Osteoblast (primary cell): ENCODE data around the gene DEF6. TPM values are rescaled to one million over a fixed set of nuclear protein-coding genes. Genes with fewer than 3 reads are reported as not detected.
A peak's percentile ranks its signal among the peaks of the same experiment; 100 is the strongest.

Experiments used
- DNase-seq: peaks from one replicate; pipeline ENCODE4 v3.0.0; 2011; ENCODE audit warnings: low spot score, mixed read lengths; ENCODE audit not compliant: insufficient read length; ENCODE audit errors: missing footprints
- H2AFZ ChIP-seq: 2 replicates; pipeline ENCODE4 v1.6.0; 2011; ENCODE audit warnings: mild to moderate bottlenecking, low read length
- H3K27ac ChIP-seq: 2 replicates; pipeline ENCODE4 v1.5.1; 2011; ENCODE audit warnings: mild to moderate bottlenecking, low read depth, low read length, moderate library complexity
- H3K27me3 ChIP-seq: 2 replicates; pipeline ENCODE4 v1.6.0; 2012; ENCODE audit warnings: mild to moderate bottlenecking, control low read depth, inconsistent platforms, low read length, moderate library complexity; ENCODE audit not compliant: insufficient read depth
- H3K36me3 ChIP-seq: 2 replicates; pipeline ENCODE4 v1.5.1; 2011; ENCODE audit warnings: mild to moderate bottlenecking, low read length, control low read depth, moderate library complexity; ENCODE audit not compliant: insufficient read depth
- H3K4me1 ChIP-seq: 2 replicates; pipeline ENCODE4 v1.5.1; 2011; ENCODE audit warnings: mild to moderate bottlenecking, low read length, control low read depth, moderate library complexity; ENCODE audit not compliant: insufficient read depth
- H3K4me2 ChIP-seq: 2 replicates; pipeline ENCODE4 v1.6.0; 2011; ENCODE audit warnings: mild to moderate bottlenecking, low read length; ENCODE audit not compliant: insufficient read depth
- H3K4me3 ChIP-seq: fragments of 200-600 bp; sonication (generic); 3 replicates; pipeline ENCODE4 v1.5.1; 2012; ENCODE audit warnings: mild to moderate bottlenecking, low read length, inconsistent platforms; ENCODE audit not compliant: insufficient read depth
- H3K79me2 ChIP-seq: 2 replicates; pipeline ENCODE4 v1.6.0; 2012; ENCODE audit warnings: mild to moderate bottlenecking, low read length, control low read depth, inconsistent platforms; ENCODE audit not compliant: insufficient read depth
- H3K9me3 ChIP-seq: 2 replicates; pipeline ENCODE4 v1.5.1; 2011; ENCODE audit warnings: low read depth, low read length, control low read depth
- H4K20me1 ChIP-seq: 2 replicates; pipeline ENCODE4 v1.6.0; 2012; ENCODE audit warnings: mild to moderate bottlenecking, low read length, control low read depth; ENCODE audit not compliant: insufficient read depth
- CTCF ChIP-seq: IDR thresholded peaks from 2 replicates; pipeline ENCODE4 v1.5.1; 2011; ENCODE audit warnings: mild to moderate bottlenecking, low read depth, low read length, moderate library complexity; ENCODE audit errors: extremely low read depth
- total RNA-seq: library from RNA; depleted of rRNA; stranded (reverse); fragments of >200 nt; gene quantifications from 2 replicates; pipeline ENCODE4 v1.2.3, GENCODE V29; 2012

Gene DEF6
- total RNA-seq, 1 donor, result 0.72 TPM

DNA sequence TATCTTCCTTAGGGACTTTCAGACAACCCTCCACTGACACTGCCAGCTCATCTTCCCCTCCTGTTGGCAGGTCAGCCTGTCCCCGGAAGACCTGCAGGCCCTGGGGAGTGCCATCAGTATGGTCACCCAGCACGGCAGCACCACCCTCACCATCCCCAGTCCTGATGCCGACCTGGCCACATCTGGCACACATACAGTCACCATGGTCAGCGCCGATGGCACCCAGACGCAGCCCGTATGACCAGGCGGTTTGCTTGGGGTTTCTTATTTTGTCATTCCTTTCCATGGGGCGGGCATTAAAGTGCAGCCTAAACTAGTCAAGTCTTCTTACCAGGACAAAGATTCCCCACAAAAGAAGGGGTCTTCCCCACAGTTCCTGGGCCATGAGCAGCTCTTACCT is 3.9 kb upstream of the DEF6 start:
- Histone ChIP-seq H3K4me3 (no peak overlapping the region), H2AFZ (no peak overlapping the region), H3K79me2 (no peaks in the 10 kb centered on the region), H3K36me3 (peaks cover 68% of the 10 kb centered on the region), H3K4me1 (no peaks in the 10 kb centered on the region), H3K4me2 (no peak overlapping the region), H4K20me1 (no peaks in the 10 kb centered on the region), H3K9me3 (no peaks in the 10 kb centered on the region), H3K27ac (no peak overlapping the region), H3K27me3 (no peaks in the 10 kb centered on the region)
- no peak for TF ChIP-seq CTCF
- no peak for DNase-seq

DNA sequence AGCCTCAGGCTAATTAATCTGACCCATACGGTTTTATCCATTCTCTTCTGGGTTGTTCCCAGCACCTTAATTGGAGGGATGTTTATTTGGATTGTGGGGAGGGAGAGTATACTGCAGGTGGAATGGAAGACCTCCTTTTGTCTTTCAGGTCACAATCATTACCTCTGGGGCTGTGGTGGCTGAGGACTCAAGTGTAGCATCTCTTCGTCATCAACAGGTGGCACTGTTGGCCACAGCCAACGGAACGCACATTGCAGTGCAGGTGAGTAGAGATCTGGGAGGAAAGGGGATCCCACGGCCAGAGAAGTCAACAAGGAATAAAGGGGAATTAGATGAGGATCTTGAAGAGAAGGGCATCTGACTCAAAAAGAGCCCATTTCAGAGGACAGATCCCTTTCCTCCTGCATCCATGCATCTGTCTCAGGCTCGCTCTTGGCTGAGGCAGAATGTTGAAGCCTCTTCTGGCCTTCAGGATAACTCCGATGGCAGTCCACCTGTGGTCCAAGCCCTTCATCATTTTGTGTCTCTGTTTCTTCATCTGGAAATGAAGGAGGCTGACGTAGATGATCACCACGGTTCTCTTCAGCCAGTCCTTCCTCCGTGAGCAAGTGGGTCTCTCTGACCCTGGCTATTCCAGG is 3.2 kb upstream of the DEF6 start:
- peak; percentile 67 for TF ChIP-seq CTCF
- DNase-seq, result peak; percentile 86
- no peak overlapping the region for H3K4me3 ChIP-seq
- H3K27ac ChIP-seq, result no peak overlapping the region
- no peak overlapping the region for H2AFZ ChIP-seq
- H3K36me3 ChIP-seq, result peaks cover 66% of the 10 kb centered on the region
- no peaks in the 10 kb centered on the region for H3K79me2 ChIP-seq
- H3K4me1 ChIP-seq, result no peaks in the 10 kb centered on the region
- no peak overlapping the region for H3K4me2 ChIP-seq
- no peaks in the 10 kb centered on the region for H3K27me3 ChIP-seq
- no peaks in the 10 kb centered on the region for H3K9me3 ChIP-seq
- no peaks in the 10 kb centered on the region for H4K20me1 ChIP-seq

DNA sequence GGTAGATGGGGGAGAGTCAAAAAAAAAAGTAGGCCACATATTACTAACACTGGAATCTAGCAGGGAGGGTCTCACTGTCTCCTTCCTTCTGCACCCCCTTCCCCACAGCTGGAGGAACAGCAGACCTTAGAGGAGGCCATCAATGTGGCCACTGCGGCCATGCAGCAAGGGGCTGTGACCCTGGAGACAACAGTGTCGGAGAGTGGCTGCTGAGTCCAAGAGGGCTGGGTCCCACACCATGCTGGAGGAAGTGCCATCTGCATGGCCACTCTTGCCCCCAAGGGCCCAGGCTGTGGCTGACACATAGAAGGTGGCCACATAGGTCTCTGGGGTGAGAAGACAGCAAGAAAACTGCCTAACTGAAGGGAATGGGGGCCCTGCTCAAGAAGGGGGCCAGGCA is 2.6 kb upstream of the DEF6 start:
- Histone ChIP-seq H3K27me3 (no peaks in the 10 kb centered on the region), H3K36me3 (peaks cover 60% of the 10 kb centered on the region), H3K4me2 (no peak overlapping the region), H3K4me3 (no peak overlapping the region), H3K4me1 (no peaks in the 10 kb centered on the region), H3K27ac (no peak overlapping the region), H4K20me1 (no peaks in the 10 kb centered on the region), H3K9me3 (no peaks in the 10 kb centered on the region), H2AFZ (no peak overlapping the region), H3K79me2 (no peaks in the 10 kb centered on the region)
- TF ChIP-seq CTCF, result no peak
- DNase-seq, result no peak

GRCh38 chr6:35295521-35296315 is 1.9 kb upstream of the DEF6 start:
- no peak overlapping the region for H3K4me3 ChIP-seq
- no peaks in the 10 kb centered on the region for H3K4me1 ChIP-seq
- TF ChIP-seq CTCF, result no peak
- H3K79me2 ChIP-seq, result no peaks in the 10 kb centered on the region
- H3K27ac ChIP-seq, result no peak overlapping the region
- H4K20me1 ChIP-seq, result no peaks in the 10 kb centered on the region
- H3K27me3 ChIP-seq, result no peaks in the 10 kb centered on the region
- H3K9me3 ChIP-seq, result no peaks in the 10 kb centered on the region
- H3K4me2 ChIP-seq, result no peak overlapping the region
- peaks cover 54% of the 10 kb centered on the region for H3K36me3 ChIP-seq
- no peak overlapping the region for H2AFZ ChIP-seq
- peak; percentile 81 for DNase-seq
